GM12891 (cell line): ENCODE measurements around the gene SAMHD1.

Experiments used
- POLR2A ChIP-seq: IDR thresholded peaks from 2 replicates; pipeline ENCODE4 v1.6.1; 2011; ENCODE audit warnings: low read depth, low read length, control low read depth
- POLR2AphosphoS5 ChIP-seq: IDR thresholded peaks from 2 replicates; pipeline ENCODE4 v1.6.1; 2011; ENCODE audit warnings: low read depth, low read length, control low read depth
- SPI1 ChIP-seq: IDR thresholded peaks from 2 replicates; pipeline ENCODE4 v1.6.1; 2011; ENCODE audit warnings: low read depth, low read length, control low read depth
- TAF1 ChIP-seq: IDR thresholded peaks from 2 replicates; pipeline ENCODE4 v1.6.1; 2011; ENCODE audit warnings: low read depth, low read length, control low read depth

GRCh38 chr20:36859700-36860330 lies 91.7 kb downstream of the SAMHD1 start:
- TF ChIP-seq POLR2AphosphoS5 (no peak), POLR2A (no peak), SPI1 (no peak), TAF1 (no peak)
